K562 (cell line): Measurements from ENCODE around the gene FAM222A. TPM values are rescaled to one million over a fixed set of nuclear protein-coding genes. Genes with fewer than 3 reads are reported as not detected.

ENCODE experiments used
- ATAC-seq: fragments of 200-7000 bp; cut with Tn5 transposase; 3 replicates; pipeline ENCODE4 v1.9.1; 2020; ENCODE audit warnings: moderate library complexity
- BruUV-seq: library from RNA; stranded (reverse); fragments of 400-500 nt; replicated peaks from 2 replicates; lab custom pipeline; 2021; lab: Mats Ljungman, UMichigan
- CTCF ChIA-PET: fragments of 300-600 bp; formaldehyde crosslinking; extraction: SDS; loops from one replicate; lab custom pipeline; 2021; ENCODE audit warnings: low intra/inter-chr PET ratio; lab: Yijun Ruan, JAX
- POLR2A ChIA-PET: fragments of 300-600, 350-650 bp; sonication (Branson Sonifier 250); formaldehyde crosslinking; extraction: SDS; loops from one replicate; lab custom pipeline; 2021; ENCODE audit warnings: antibody characterized with exemption, inconsistent platforms; lab: Yijun Ruan, JAX
- DNase-seq, 4 experiments: peaks; one replicate each; pipeline versions ENCODE4 v3.0.0 to v3.0.0-alpha.2; 2011 to 2018; ENCODE audit warnings: low spot score in 3 of 4, mixed read lengths in 3 of 4; ENCODE audit errors: extremely low read depth in 1 of 4
- FAIRE-seq: peaks from 2 replicates; lab custom pipeline; 2011; peaks lifted over from hg19 to GRCh38; lab: Jason Lieb, UNC
- H2AFZ ChIP-seq: 2 replicates; pipeline ENCODE4 v1.6.0; 2011; ENCODE audit warnings: low read depth, low read length, control low read depth, inconsistent platforms
- H3K27ac ChIP-seq: fragments of 200-600 bp; 3 replicates; pipeline ENCODE4 v1.8.0; 2011; ENCODE audit warnings: low read depth, mild to moderate bottlenecking, control low read depth, inconsistent platforms, low read length, moderate library complexity, mixed read lengths; ENCODE audit errors: extremely low read depth
- H3K27me3 ChIP-seq, 2 experiments: fragments of 300-600 bp in 1 of 2; 2 replicates in 1 of 2; 3 replicates in 1 of 2; pipeline versions ENCODE4 v1.6.0 to v1.8.0; 2011; ENCODE audit warnings: inconsistent platforms in 2 of 2, low read length in 2 of 2, mild to moderate bottlenecking in 1 of 2, mixed read lengths in 1 of 2, moderate library complexity in 1 of 2; ENCODE audit not compliant: control insufficient read depth in 2 of 2, insufficient read depth in 2 of 2
- H3K36me3 ChIP-seq: fragments of 300-600 bp; 3 replicates; pipeline ENCODE4 v1.8.0; 2011; ENCODE audit warnings: mild to moderate bottlenecking, low read length, inconsistent platforms; ENCODE audit not compliant: control insufficient read depth, insufficient read depth
- H3K4me1 ChIP-seq, 2 experiments: fragments of 200-600 bp in 1 of 2; replicated peaks in 1 of 2; 2 replicates in 1 of 2; 3 replicates in 1 of 2; pipeline versions ENCODE4 v1.5.1 to v1.8.0; 2011; ENCODE audit warnings: inconsistent platforms in 2 of 2, low read length in 2 of 2, mild to moderate bottlenecking in 1 of 2, mixed read lengths in 1 of 2, moderate library complexity in 1 of 2; ENCODE audit not compliant: control insufficient read depth in 2 of 2, insufficient read depth in 2 of 2
- H3K4me2 ChIP-seq: 2 replicates; pipeline ENCODE4 v1.6.1; 2011; ENCODE audit warnings: low read length, control low read depth, inconsistent platforms, mixed read lengths; ENCODE audit not compliant: insufficient read depth
- H3K4me3 ChIP-seq: fragments of 200-600 bp; sonication (generic), shearing (Covaris generic); 2 replicates; pipeline ENCODE4 v1.5.1; 2016; ENCODE audit warnings: control low read depth, inconsistent platforms
- H3K79me2 ChIP-seq: fragments of 200-600 bp; 3 replicates; pipeline ENCODE4 v1.8.0; 2011; ENCODE audit warnings: low read length, inconsistent platforms; ENCODE audit not compliant: control insufficient read depth, insufficient read depth
- H3K9ac ChIP-seq, 2 experiments: 2 replicates each; pipeline versions ENCODE4 v1.6.0 to v1.6.1; 2011; ENCODE audit warnings: low read depth in 2 of 2, low read length in 2 of 2, control low read depth in 1 of 2, inconsistent platforms in 1 of 2, mild to moderate bottlenecking in 1 of 2, mixed read lengths in 1 of 2; ENCODE audit not compliant: insufficient read depth in 1 of 2
- H3K9me1 ChIP-seq: one replicate; pipeline ENCODE4 v1.6.0; 2011; ENCODE audit warnings: inconsistent platforms, mild to moderate bottlenecking, low read length, moderate library complexity; ENCODE audit not compliant: control insufficient read depth, insufficient read depth
- H3K9me3 ChIP-seq: replicated peaks from 2 replicates; pipeline ENCODE4 v1.5.1; 2011; ENCODE audit warnings: low read depth, low read length, inconsistent platforms; ENCODE audit not compliant: control insufficient read depth, insufficient read depth
- H4K20me1 ChIP-seq: replicated peaks from 2 replicates; pipeline ENCODE4 v1.6.1; 2011; ENCODE audit warnings: low read length, inconsistent platforms, mixed read lengths; ENCODE audit not compliant: control insufficient read depth, insufficient read depth
- DPF2 ChIP-seq: fragments of 450-650 bp; IDR thresholded peaks from 2 replicates; pipeline ENCODE4 v1.6.1; 2016
- ETV5 ChIP-seq: sonication (generic); formaldehyde crosslinking; IDR thresholded peaks from 2 replicates; pipeline ENCODE4 v1.4.0; 2020; ENCODE audit warnings: low read depth, mild to moderate bottlenecking, missing genetic modification reagents
- HDAC6 ChIP-seq: IDR thresholded peaks from 2 replicates; pipeline ENCODE4 v1.6.1; 2012; ENCODE audit warnings: low read depth, mild to moderate bottlenecking, control low read depth, inconsistent platforms, low read length, moderate library complexity
- KLF1 ChIP-seq: fragments of 450-650 bp; IDR thresholded peaks from 2 replicates; pipeline ENCODE4 v1.6.1; 2016; ENCODE audit warnings: missing genetic modification characterization, missing compliant biosample characterization
- MYC ChIP-seq, 2 experiments: fragments of 250-450 bp in 1 of 2; sonication (Bioruptor Pico) in 1 of 2; IDR thresholded peaks; 2 replicates each; pipeline versions ENCODE4 v1.5.1 to v1.6.1; 2012 to 2021; ENCODE audit warnings: low read depth in 2 of 2, borderline replicate concordance in 1 of 2, improper control_type of control experiment in 1 of 2, low read length in 1 of 2, mild to moderate bottlenecking in 1 of 2, moderate library complexity in 1 of 2
- OTX1 ChIP-seq: fragments of 450-650 bp; formaldehyde crosslinking; IDR thresholded peaks from 2 replicates; pipeline ENCODE4 v1.4.0; 2022; ENCODE audit warnings: mild to moderate bottlenecking
- RFX5 ChIP-seq: IDR thresholded peaks from 2 replicates; pipeline ENCODE4 v1.6.1; 2011; ENCODE audit warnings: low read depth, mild to moderate bottlenecking, improper control_type of control experiment, low read length
- SNRNP70 ChIP-seq: fragments of 200-400 bp; formaldehyde crosslinking; optimal IDR thresholded peaks from 2 replicates; pipeline ENCODE3; 2017; ENCODE audit warnings: low read depth, low read length
- ZNF24 ChIP-seq: fragments of 450-650 bp; IDR thresholded peaks from 2 replicates; pipeline ENCODE4 v1.6.1; 2016
- ZNF561 ChIP-seq: fragments of 450-650 bp; formaldehyde crosslinking; conservative IDR thresholded peaks from 2 replicates; pipeline ENCODE4 v1.4.0; 2020; ENCODE audit warnings: mild to moderate bottlenecking, moderate library complexity
- ZNF830 ChIP-seq: fragments of 250-450 bp; sonication (Bioruptor Pico); IDR thresholded peaks from 2 replicates; pipeline ENCODE4 v1.5.0; 2021; ENCODE audit warnings: mild to moderate bottlenecking
- WGBS: fragments of 100-300 bp; shearing (Covaris generic); methylation state at CpG from one replicate; pipeline ENCODE4 v1.1.6; 2016; ENCODE audit warnings: low coverage, mixed read lengths; ENCODE audit not compliant: insufficient coverage; ENCODE audit errors: missing lambda C conversion rate; 5-methylcytosine and 5-hydroxymethylcytosine counted together
- in situ Hi-C: fragments of 300-500 bp; cut with MboI; formaldehyde crosslinking; loops from 4 replicates; pipeline ENCODE4 v1.15.0; 2018; ENCODE audit warnings: inconsistent platforms, mixed read lengths
- intact Hi-C: fragments of 100-400 bp; cut with micrococcal nuclease; formaldehyde crosslinking; loops from 2 replicates; pipeline ENCODE4 v1.14.2; 2022
- polyA plus RNA-seq, 8 experiments: library from polyadenylated mRNA; depleted of rRNA in 4 of 8; stranded (reverse) in 5 of 8; unstranded in 3 of 8; fragments of >200 nt; fragmentation: Nextera tagmentation in 2 of 8; fragmentation: Illumina TruSeq in 1 of 8; extraction: Ambion mirVana in 2 of 8; extraction: Trizol in 1 of 8; gene quantifications; 2 replicates each; pipeline versions ENCODE4 v1.2.1 to v1.2.3, GENCODE V29; 2011 to 2014; ENCODE audit warnings: inconsistent platforms in 1 of 8, missing spikeins in 1 of 8
- total RNA-seq, 7 experiments: library from RNA; depleted of rRNA in 6 of 7; stranded (reverse); fragments of >200 nt in 6 of 7; fragmentation: Illumina TruSeq in 2 of 7; extraction: Trizol in 2 of 7; gene quantifications; 2 replicates each; pipeline versions ENCODE4 v1.2.1 to v1.2.3, GENCODE V29; 2011 to 2021; ENCODE audit warnings: low replicate concordance in 1 of 7
- TF ChIP-seq, protein P1 (sequence below): sonication (generic); formaldehyde crosslinking; IDR thresholded peaks from 2 replicates; pipeline ENCODE4 v1.8.1; 2023; ENCODE audit warnings: missing genetic modification reagents, mild to moderate bottlenecking, borderline replicate concordance

The FAM222A gene
- total and polyA plus RNA-seq, 9 of the 15 experiments (the other 6 are each of a cell fraction or from before 2014, with no cell fraction given), result 0.03 to 0.36 (median 0.12) TPM; not detected in 1

DNA sequence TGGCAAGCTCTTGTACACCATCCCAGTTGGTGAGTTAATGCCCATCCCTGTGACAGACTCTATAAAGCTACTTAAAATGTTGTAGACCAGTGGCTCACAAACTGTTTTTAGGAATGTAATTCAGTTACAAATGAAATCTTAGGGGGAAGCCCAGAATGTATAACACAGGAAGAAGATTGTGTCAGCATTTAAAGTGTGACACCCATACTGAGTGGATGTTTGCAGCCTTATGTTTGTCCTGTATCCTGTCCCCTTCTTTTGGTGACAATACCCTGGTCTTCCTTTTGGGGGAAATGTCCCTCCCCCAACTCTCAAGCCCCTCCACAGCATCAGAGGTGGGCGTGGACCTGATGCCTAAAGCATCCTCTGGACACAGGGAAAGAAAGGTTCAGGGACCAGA is 47.6 kb upstream of the FAM222A start:
- 0% methylated on average over 1 of the region's 1 CpG for WGBS
- ChIA-PET CTCF (no interaction called here), POLR2A (interaction anchor here (0.5 to 0.7 kb wide), 2 partner anchors 22 to 38 kb away, joined by 3 read pairs; no protein-coding TSS in a partner anchor)
- no peak for TF ChIP-seq MYC (IDR thresholded peaks at IDR 0.05; ENCODE audit: low read depth, low read length)
- no peak for TF ChIP-seq MYC (CRISPR knock-in tag; IDR thresholded peaks at IDR 0.05; ENCODE audit: borderline replicate concordance, low read depth)
- TF ChIP-seq DPF2, result no peak
- TF ChIP-seq HDAC6, result no peak
- TF ChIP-seq ZNF561 (CRISPR knock-in tag), result no peak
- no peak for TF ChIP-seq ETV5 (CRISPR knock-in tag)
- Histone ChIP-seq H3K27ac (no peak overlapping the region), H3K4me1 (no peaks in the 10 kb centered on the region), H3K4me3 (no peak overlapping the region), H3K36me3 (no peaks in the 10 kb centered on the region), H3K9ac (no peak overlapping the region), H3K4me2 (no peak overlapping the region), H3K9me3 (no peaks in the 10 kb centered on the region; the same call in 1 of the 2 replicates), H2AFZ (no peak overlapping the region), H3K27me3 (peaks cover 8 to 21% of the 10 kb centered on the region in 2 experiments), H4K20me1 (no peaks in the 10 kb centered on the region; the same call in 1 of the 2 replicates), H3K79me2 (no peaks in the 10 kb centered on the region), H3K9me1 (no peaks in the 10 kb centered on the region)
- no peak for DNase-seq
- BruUV-seq, result no TSS peak
- intact Hi-C loops (no loop called here), in situ Hi-C loops (no loop called here)
- no peak for ATAC-seq
- no peak for FAIRE-seq

DNA sequence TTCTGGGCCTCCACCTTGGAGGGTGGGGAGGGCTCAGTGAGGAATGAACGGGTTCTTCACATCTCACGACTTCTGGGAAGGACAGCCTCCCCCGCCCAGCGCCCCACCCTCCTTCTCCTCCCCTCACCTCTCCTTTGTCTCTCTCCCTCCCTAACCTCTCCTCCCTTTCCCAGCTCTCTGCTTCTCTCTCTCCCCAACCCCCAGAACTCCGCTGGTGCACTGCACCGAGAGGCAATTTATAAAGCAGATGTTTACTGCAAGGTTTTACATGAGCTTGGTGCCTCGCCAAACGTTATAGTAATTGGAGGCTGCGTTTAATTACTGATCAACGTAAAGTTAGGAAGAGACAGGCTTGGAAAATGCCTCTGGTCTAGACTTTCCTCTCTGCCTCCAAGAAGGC is 42.9 kb upstream of the FAM222A start:
- H3K27ac ChIP-seq, result no peak overlapping the region
- H4K20me1 ChIP-seq, result no peaks in the 10 kb centered on the region; the same call in 1 of the 2 replicates
- peaks cover 16 to 60% of the 10 kb centered on the region in 2 experiments for H3K27me3 ChIP-seq
- peak in 2 of 4 experiments; percentile 8 to 23 for DNase-seq
- peak; percentile 54 for ATAC-seq
- no peak overlapping the region for H2AFZ ChIP-seq
- no peaks in the 10 kb centered on the region for H3K4me1 ChIP-seq
- BruUV-seq, result no TSS peak
- no peak for FAIRE-seq
- no peak overlapping the region for H3K4me3 ChIP-seq
- no peaks in the 10 kb centered on the region for H3K9me1 ChIP-seq
- POLR2A ChIA-PET, result interaction anchor here (0.8 to 1.4 kb wide), 3 partner anchors 10 to 64 kb away, joined by 3 to 8 read pairs (median 4); no protein-coding TSS in a partner anchor
- intact Hi-C loops (no loop called here), in situ Hi-C loops (no loop called here)
- H3K36me3 ChIP-seq, result no peaks in the 10 kb centered on the region
- WGBS, result 0% methylated on average over 8 of the region's 10 CpGs
- H3K4me2 ChIP-seq, result no peak overlapping the region
- H3K79me2 ChIP-seq, result no peaks in the 10 kb centered on the region
- H3K9ac ChIP-seq, result no peak overlapping the region
- H3K9me3 ChIP-seq, result no peaks in the 10 kb centered on the region
- CTCF ChIA-PET, result no interaction called here
- TF ChIP-seq SNRNP70, result no peak
- TF ChIP-seq ZNF830 (CRISPR knock-in tag), result no peak
- no peak for TF ChIP-seq RFX5
- no peak for TF ChIP-seq ZNF24
- TF ChIP-seq OTX1 (CRISPR knock-in tag), result no peak
- TF ChIP-seq KLF1 (tag), result no peak
- TF ChIP-seq, protein P1, sequence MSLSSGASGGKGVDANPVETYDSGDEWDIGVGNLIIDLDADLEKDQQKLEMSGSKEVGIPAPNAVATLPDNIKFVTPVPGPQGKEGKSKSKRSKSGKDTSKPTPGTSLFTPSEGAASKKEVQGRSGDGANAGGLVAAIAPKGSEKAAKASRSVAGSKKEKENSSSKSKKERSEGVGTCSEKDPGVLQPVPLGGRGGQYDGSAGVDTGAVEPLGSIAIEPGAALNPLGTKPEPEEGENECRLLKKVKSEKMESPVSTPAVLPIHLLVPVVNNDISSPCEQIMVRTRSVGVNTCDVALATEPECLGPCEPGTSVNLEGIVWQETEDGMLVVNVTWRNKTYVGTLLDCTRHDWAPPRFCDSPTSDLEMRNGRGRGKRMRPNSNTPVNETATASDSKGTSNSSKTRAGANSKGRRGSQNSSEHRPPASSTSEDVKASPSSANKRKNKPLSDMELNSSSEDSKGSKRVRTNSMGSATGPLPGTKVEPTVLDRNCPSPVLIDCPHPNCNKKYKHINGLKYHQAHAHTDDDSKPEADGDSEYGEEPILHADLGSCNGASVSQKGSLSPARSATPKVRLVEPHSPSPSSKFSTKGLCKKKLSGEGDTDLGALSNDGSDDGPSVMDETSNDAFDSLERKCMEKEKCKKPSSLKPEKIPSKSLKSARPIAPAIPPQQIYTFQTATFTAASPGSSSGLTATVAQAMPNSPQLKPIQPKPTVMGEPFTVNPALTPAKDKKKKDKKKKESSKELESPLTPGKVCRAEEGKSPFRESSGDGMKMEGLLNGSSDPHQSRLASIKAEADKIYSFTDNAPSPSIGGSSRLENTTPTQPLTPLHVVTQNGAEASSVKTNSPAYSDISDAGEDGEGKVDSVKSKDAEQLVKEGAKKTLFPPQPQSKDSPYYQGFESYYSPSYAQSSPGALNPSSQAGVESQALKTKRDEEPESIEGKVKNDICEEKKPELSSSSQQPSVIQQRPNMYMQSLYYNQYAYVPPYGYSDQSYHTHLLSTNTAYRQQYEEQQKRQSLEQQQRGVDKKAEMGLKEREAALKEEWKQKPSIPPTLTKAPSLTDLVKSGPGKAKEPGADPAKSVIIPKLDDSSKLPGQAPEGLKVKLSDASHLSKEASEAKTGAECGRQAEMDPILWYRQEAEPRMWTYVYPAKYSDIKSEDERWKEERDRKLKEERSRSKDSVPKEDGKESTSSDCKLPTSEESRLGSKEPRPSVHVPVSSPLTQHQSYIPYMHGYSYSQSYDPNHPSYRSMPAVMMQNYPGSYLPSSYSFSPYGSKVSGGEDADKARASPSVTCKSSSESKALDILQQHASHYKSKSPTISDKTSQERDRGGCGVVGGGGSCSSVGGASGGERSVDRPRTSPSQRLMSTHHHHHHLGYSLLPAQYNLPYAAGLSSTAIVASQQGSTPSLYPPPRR (CRISPR knock-in tag), result no peak
- no peak for TF ChIP-seq HDAC6
